Gastroesophageal sphincter (tissue), 4 donors: ENCODE results near the gene MXRA5. TPM values are rescaled to one million over a fixed set of nuclear protein-coding genes. Genes with fewer than 3 reads are reported as not detected.
"Not testable (repeated sequence)": the region's sequence is repeated elsewhere in the genome, so short reads cannot be mapped to it uniquely, and the experiment has no call there.

ENCODE experiments used
- ATAC-seq: fragments of 150-250 bp; one replicate; pipeline ENCODE4 v1.9.1; 2016; ENCODE audit warnings: mild to moderate bottlenecking, moderate library complexity
- H3K27ac ChIP-seq, 4 donors: fragments of 200-600 bp; sonication (generic) in 3 of 4; 1 replicate in 3 of 4; 2 replicates in 1 of 4; pipeline ENCODE4 v1.5.1; 2016 to 2019
- H3K27me3 ChIP-seq: fragments of 200-600 bp; sonication (generic); one replicate; pipeline ENCODE4 v1.5.1; 2019
- H3K36me3 ChIP-seq, 2 donors: fragments of 200-600 bp; sonication (generic); one replicate each; pipeline ENCODE4 v1.5.1; 2019; ENCODE audit warnings: control low read depth in 1 of 2
- H3K4me1 ChIP-seq, 3 donors: fragments of 200-600 bp; sonication (generic); 1 replicate in 2 of 3; 2 replicates in 1 of 3; pipeline ENCODE4 v1.5.1; 2016 to 2019; ENCODE audit warnings: control low read depth in 2 of 3
- H3K4me3 ChIP-seq, 2 donors: fragments of 200-600 bp; sonication (generic); one replicate each; pipeline ENCODE4 v1.5.1; 2019; ENCODE audit warnings: mild to moderate bottlenecking in 1 of 2, moderate library complexity in 1 of 2
- H3K9me3 ChIP-seq, 3 donors: fragments of 200-600 bp; sonication (generic); one replicate each; pipeline ENCODE4 v1.5.1; 2017 to 2019; ENCODE audit warnings: control low read depth in 2 of 3
- EP300 ChIP-seq: sonication (generic); formaldehyde crosslinking; IDR thresholded peaks from one replicate; pipeline ENCODE4 v1.6.1; 2017; ENCODE audit warnings: antibody characterized with exemption, mild to moderate bottlenecking
- POLR2A ChIP-seq, 2 donors: fragments of 450-650 bp; IDR thresholded peaks; one replicate each; pipeline ENCODE4 v1.6.1; 2017; ENCODE audit warnings: antibody characterized with exemption in 2 of 2, mild to moderate bottlenecking in 2 of 2, moderate library complexity in 1 of 2
- POLR2AphosphoS5 ChIP-seq: sonication (generic); formaldehyde crosslinking; IDR thresholded peaks from one replicate; pipeline ENCODE4 v1.6.1; 2017; ENCODE audit warnings: antibody characterized with exemption
- WGBS, 2 donors: methylation state at CpG; one replicate each; pipeline ENCODE4 v1.1.5; 2018; ENCODE audit warnings: low coverage in 1 of 2; 5-methylcytosine and 5-hydroxymethylcytosine counted together
- total RNA-seq, 4 donors: library from RNA; depleted of rRNA; stranded (reverse); fragments of >200 nt; gene quantifications; one replicate each; pipeline ENCODE4 v1.1.0, GENCODE V29; 2016
- TF ChIP-seq, protein P1 (sequence below), 4 experiments: fragments of 200-600 bp in 2 of 4; fragments of 450-650 bp in 2 of 4; sonication (generic) in 1 of 4; IDR thresholded peaks; one replicate each; pipeline ENCODE4 v1.5.1; 2017 to 2019; ENCODE audit warnings: antibody characterized with exemption in 4 of 4, mild to moderate bottlenecking in 2 of 4, moderate library complexity in 2 of 4

MXRA5 gene
- total RNA-seq, 4 donors from 2014 or later = 0.62 to 3.9 (median 2.3) TPM

- no peak overlapping the region for H3K27ac ChIP-seq
- H3K9me3 ChIP-seq = no peaks in the 10 kb centered on the region
- no peak overlapping the region for H3K4me3 ChIP-seq
- no peak for ATAC-seq
- WGBS, 2 donors = 49 to 79% methylated on average over 2 to 3 of the region's 3 CpGs
- H3K27me3 ChIP-seq = no peaks in the 10 kb centered on the region
- TF ChIP-seq POLR2AphosphoS5 (no peak), EP300 (no peak), POLR2A (IDR thresholded peaks at IDR 0.05) (no peak)
- TF ChIP-seq, protein P1, sequence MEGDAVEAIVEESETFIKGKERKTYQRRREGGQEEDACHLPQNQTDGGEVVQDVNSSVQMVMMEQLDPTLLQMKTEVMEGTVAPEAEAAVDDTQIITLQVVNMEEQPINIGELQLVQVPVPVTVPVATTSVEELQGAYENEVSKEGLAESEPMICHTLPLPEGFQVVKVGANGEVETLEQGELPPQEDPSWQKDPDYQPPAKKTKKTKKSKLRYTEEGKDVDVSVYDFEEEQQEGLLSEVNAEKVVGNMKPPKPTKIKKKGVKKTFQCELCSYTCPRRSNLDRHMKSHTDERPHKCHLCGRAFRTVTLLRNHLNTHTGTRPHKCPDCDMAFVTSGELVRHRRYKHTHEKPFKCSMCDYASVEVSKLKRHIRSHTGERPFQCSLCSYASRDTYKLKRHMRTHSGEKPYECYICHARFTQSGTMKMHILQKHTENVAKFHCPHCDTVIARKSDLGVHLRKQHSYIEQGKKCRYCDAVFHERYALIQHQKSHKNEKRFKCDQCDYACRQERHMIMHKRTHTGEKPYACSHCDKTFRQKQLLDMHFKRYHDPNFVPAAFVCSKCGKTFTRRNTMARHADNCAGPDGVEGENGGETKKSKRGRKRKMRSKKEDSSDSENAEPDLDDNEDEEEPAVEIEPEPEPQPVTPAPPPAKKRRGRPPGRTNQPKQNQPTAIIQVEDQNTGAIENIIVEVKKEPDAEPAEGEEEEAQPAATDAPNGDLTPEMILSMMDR (IDR thresholded peaks at IDR 0.05) = no peak
- H3K36me3 ChIP-seq = no peaks in the 10 kb centered on the region
- no peaks in the 10 kb centered on the region for H3K4me1 ChIP-seq
Measured at GRCh38 chrX:3374108-3374800, 27.8 kb upstream of the MXRA5 start.

DNA sequence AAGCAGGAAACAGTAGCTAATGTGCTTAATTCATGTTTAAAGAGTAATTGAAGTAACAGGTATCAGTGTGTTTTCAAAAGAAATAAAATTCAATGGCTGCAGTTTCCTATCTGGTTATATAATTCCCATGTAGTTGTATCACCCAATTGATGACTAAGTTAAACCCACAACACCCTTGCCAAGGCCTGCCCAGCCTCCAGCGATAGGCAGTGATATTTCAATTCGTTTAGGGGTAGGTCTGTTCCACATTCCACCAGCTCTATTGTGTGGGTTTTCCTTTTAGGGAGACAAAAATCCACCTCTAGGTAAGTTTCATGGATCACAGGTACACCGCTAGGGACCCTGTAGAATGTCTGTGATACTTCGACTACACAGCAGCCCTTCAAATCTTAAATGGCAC is 24.7 kb upstream of the MXRA5 start:
- Histone ChIP-seq H3K27ac (no peak overlapping the region), H3K27me3 (no peaks in the 10 kb centered on the region), H3K36me3 (no peaks in the 10 kb centered on the region), H3K4me3 (no peak overlapping the region), H3K4me1 (no peaks in the 10 kb centered on the region), H3K9me3 (no peaks in the 10 kb centered on the region)
- no peak for ATAC-seq
- 74 to 93% methylated on average over 3 to 4 of the region's 4 CpGs for WGBS, 2 donors
- TF ChIP-seq, protein P1 (IDR thresholded peaks at IDR 0.05) = no peak
- TF ChIP-seq EP300 = no peak
- no peak for TF ChIP-seq POLR2AphosphoS5
- no peak for TF ChIP-seq POLR2A (IDR thresholded peaks at IDR 0.05)

- WGBS, 2 donors = 24 to 35% methylated on average over 3 of the region's 3 CpGs
- Histone ChIP-seq H3K4me3 (no peak overlapping the region), H3K4me1 (no peaks in the 10 kb centered on the region), H3K27ac (no peak overlapping the region), H3K9me3 (no peaks in the 10 kb centered on the region), H3K27me3 (no peaks in the 10 kb centered on the region), H3K36me3 (no peaks in the 10 kb centered on the region)
- ATAC-seq = no peak
- TF ChIP-seq, protein P1 (IDR thresholded peaks at IDR 0.05) = no peak
- TF ChIP-seq POLR2AphosphoS5 (no peak), POLR2A (IDR thresholded peaks at IDR 0.05) (no peak), EP300 (no peak)
Measured at GRCh38 chrX:3370656-3371055, 24.2 kb upstream of the MXRA5 start.

- ATAC-seq = no peak
- H3K36me3 ChIP-seq = no peaks in the 10 kb centered on the region
- 57 to 70% methylated on average over 1 to 4 of the region's 4 CpGs for WGBS, 2 donors
- no peaks in the 10 kb centered on the region for H3K9me3 ChIP-seq
- no peak overlapping the region for H3K27ac ChIP-seq
- no peak overlapping the region for H3K4me3 ChIP-seq
- TF ChIP-seq EP300 (no peak), POLR2AphosphoS5 (no peak)
- TF ChIP-seq, protein P1 (IDR thresholded peaks at IDR 0.05) = no peak
- H3K4me1 ChIP-seq = no peaks in the 10 kb centered on the region
- no peaks in the 10 kb centered on the region for H3K27me3 ChIP-seq
Measured at GRCh38 chrX:3362956-3363355, 16.5 kb upstream of the MXRA5 start.

DNA sequence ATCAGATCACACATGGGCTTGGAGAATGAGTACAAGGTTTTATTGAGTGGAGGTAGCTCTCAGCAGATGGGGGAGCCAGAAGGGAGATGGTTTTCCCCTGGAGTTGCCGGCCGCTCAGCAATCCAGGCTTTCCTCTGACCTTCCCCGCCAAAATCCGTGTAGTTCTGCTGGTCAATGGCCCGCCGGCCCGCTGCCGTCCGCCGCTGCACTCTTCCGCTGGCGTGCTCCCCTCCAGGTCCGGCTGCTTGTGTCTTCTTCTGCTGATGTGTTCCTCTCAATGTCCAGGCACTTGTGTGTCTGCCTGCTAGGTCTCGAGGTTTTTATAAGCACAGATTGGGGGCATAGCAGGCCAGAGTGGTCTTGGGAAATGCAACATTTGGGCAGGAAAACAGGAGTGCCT is 14.4 kb upstream of the MXRA5 start:
- WGBS, 2 donors = 74% methylated on average over 5 of the region's 14 CpGs; no CpG with 5 or more reads in 1 of the 2 donors
- Histone ChIP-seq H3K27me3 (no peaks in the 10 kb centered on the region), H3K9me3 (no peaks in the 10 kb centered on the region), H3K36me3 (no peaks in the 10 kb centered on the region), H3K4me1 (no peaks in the 10 kb centered on the region), H3K27ac (no peak overlapping the region), H3K4me3 (no peak overlapping the region)
- TF ChIP-seq POLR2AphosphoS5 (no peak), POLR2A (IDR thresholded peaks at IDR 0.05) (no peak), EP300 (no peak)
- TF ChIP-seq, protein P1 (IDR thresholded peaks at IDR 0.05) = no peak
- ATAC-seq = no peak

DNA sequence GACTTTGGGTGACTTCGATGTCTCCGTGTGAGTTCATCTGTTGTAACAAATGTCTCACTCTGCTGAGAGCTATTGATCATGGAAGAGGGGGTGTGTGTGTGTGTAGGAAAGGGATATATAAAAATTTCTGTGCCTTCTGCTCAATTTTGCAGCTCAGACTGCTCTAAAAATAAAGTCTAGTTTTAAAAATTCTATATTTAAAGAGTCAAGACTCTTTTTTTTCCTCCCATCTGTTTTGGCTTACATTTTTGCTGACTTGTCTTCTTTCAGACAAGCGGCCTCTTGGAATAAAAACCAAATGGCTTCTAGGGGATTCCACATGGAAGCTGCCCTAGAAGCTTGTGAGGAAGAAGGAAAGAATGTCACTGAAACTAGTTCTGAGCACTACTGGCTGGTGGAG is 6.3 kb upstream of the MXRA5 start:
- WGBS, 2 donors = 57 to 83% methylated on average over 2 to 3 of the region's 3 CpGs
- not testable (repeated sequence) for H3K36me3 ChIP-seq, H3K9me3 ChIP-seq, ATAC-seq, H3K27me3 ChIP-seq, H3K27ac ChIP-seq, H3K4me1 ChIP-seq, H3K4me3 ChIP-seq
